HEK293 (cell line): ENCODE data around the gene MATR3.
A peak's percentile ranks its signal among the peaks of the same experiment; 100 is the strongest.

Experiments
- CTCF ChIA-PET: fragments of 350-600 bp; formaldehyde crosslinking; extraction: SDS; loops from one replicate; lab custom pipeline; 2021; ENCODE audit warnings: antibody characterized with exemption; lab: Yijun Ruan, JAX
- POLR2A ChIA-PET: fragments of 300-600 bp; formaldehyde crosslinking; extraction: SDS; loops from one replicate; lab custom pipeline; 2020; ENCODE audit warnings: antibody characterized with exemption, inconsistent platforms; lab: Yijun Ruan, JAX
- H3K27ac ChIP-seq: fragments of 200-500 bp; sonication (Bioruptor generic); 2 replicates; pipeline ENCODE4 v1.5.1; 2014; ENCODE audit warnings: low read depth, low read length, control low read depth, inconsistent platforms; ENCODE audit errors: extremely low read depth
- H3K36me3 ChIP-seq, 2 experiments: fragments of 200-500 bp in 1 of 2; sonication (Bioruptor generic) in 1 of 2; 1 replicate in 1 of 2; 2 replicates in 1 of 2; pipeline ENCODE4 v1.5.1; 2014 to 2017; ENCODE audit warnings: inconsistent platforms in 2 of 2, low read length in 2 of 2; ENCODE audit not compliant: control insufficient read depth in 2 of 2, insufficient read depth in 1 of 2
- H3K4me1 ChIP-seq: fragments of 200-500 bp; sonication (Bioruptor generic); 2 replicates; pipeline ENCODE4 v1.5.1; 2014; ENCODE audit warnings: mild to moderate bottlenecking, low read length, inconsistent platforms; ENCODE audit not compliant: control insufficient read depth, insufficient read depth
- H3K4me3 ChIP-seq: 2 replicates; pipeline ENCODE4 v1.5.1; 2011; ENCODE audit warnings: low read depth, mild to moderate bottlenecking, control low read depth, low read length, moderate library complexity
- H3K9me3 ChIP-seq: fragments of 200-500 bp; sonication (Bioruptor generic); 2 replicates; pipeline ENCODE4 v1.5.1; 2014; ENCODE audit warnings: low read depth, low read length, inconsistent platforms; ENCODE audit not compliant: control insufficient read depth, insufficient read depth
- RBAK ChIP-seq: fragments of 450-650 bp; formaldehyde crosslinking; IDR thresholded peaks from 2 replicates; pipeline ENCODE4 v1.5.1; 2016; ENCODE audit warnings: missing biosample characterization, missing genetic modification characterization
- SCRT2 ChIP-seq: fragments of 450-650 bp; formaldehyde crosslinking; IDR thresholded peaks from 2 replicates; pipeline ENCODE4 v1.5.1; 2016; ENCODE audit warnings: missing biosample characterization, missing genetic modification characterization
- WT1 ChIP-seq: fragments of 450-650 bp; formaldehyde crosslinking; IDR thresholded peaks from 2 replicates; pipeline ENCODE4 v1.5.1; 2016; ENCODE audit warnings: missing biosample characterization, missing genetic modification characterization
- ZNF175 ChIP-seq: fragments of 450-650 bp; formaldehyde crosslinking; IDR thresholded peaks from 2 replicates; pipeline ENCODE4 v1.5.1; 2016; ENCODE audit warnings: missing biosample characterization, missing genetic modification characterization
- ZNF23 ChIP-seq: fragments of 450-650 bp; formaldehyde crosslinking; IDR thresholded peaks from 2 replicates; pipeline ENCODE4 v1.5.1; 2016; ENCODE audit warnings: missing biosample characterization, missing genetic modification characterization, borderline replicate concordance
- ZNF341 ChIP-seq: fragments of 450-650 bp; formaldehyde crosslinking; IDR thresholded peaks from 2 replicates; pipeline ENCODE4; 2016; ENCODE audit warnings: low read depth, missing biosample characterization, missing genetic modification characterization
- ZNF501 ChIP-seq: fragments of 450-650 bp; formaldehyde crosslinking; IDR thresholded peaks from 2 replicates; pipeline ENCODE4 v1.5.1; 2016; ENCODE audit warnings: missing biosample characterization, missing genetic modification characterization
- ZNF843 ChIP-seq: fragments of 450-650 bp; formaldehyde crosslinking; IDR thresholded peaks from 2 replicates; pipeline ENCODE4 v1.5.1; 2016; ENCODE audit warnings: missing biosample characterization, missing genetic modification characterization
- TF ChIP-seq, protein P1 (sequence below): fragments of 450-650 bp; formaldehyde crosslinking; IDR thresholded peaks from 2 replicates; pipeline ENCODE4 v1.5.1; 2016; ENCODE audit warnings: missing biosample characterization, missing genetic modification characterization
- TF ChIP-seq, protein P2 (sequence below): fragments of 450-650 bp; formaldehyde crosslinking; IDR thresholded peaks from 2 replicates; pipeline ENCODE4 v1.5.1; 2016; ENCODE audit warnings: missing biosample characterization, missing genetic modification characterization

The MATR3 gene

DNA sequence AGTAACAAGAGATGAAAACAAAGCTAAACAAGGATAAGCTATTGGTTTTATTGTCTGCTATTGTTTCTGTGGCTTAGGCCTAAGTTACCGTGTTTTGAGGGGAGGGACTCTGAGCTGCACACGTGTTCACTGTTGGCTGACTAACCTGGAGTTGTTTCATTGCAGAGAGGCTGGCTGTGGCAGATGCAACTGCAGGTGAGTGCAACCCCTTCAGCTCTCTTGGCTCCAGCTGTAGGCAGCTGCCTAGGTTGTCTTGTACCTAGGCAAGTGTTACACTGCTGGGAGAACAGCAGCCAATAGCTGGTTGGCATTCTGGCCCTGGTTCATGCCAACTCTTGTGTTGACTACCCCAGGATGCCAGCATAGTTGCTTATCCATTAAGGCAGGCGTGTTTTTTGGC, 17.6 kb upstream of the MATR3 start:
- CTCF ChIA-PET: interaction anchor here (0.6 to 2.3 kb wide), 4 partner anchors 11 to 826 kb away, joined by 3 to 8 read pairs (median 4); partner anchors contain the start of gene SPATA24
- peaks cover 36 to 56% of the 10 kb centered on the region in 2 experiments for H3K36me3 ChIP-seq

DNA sequence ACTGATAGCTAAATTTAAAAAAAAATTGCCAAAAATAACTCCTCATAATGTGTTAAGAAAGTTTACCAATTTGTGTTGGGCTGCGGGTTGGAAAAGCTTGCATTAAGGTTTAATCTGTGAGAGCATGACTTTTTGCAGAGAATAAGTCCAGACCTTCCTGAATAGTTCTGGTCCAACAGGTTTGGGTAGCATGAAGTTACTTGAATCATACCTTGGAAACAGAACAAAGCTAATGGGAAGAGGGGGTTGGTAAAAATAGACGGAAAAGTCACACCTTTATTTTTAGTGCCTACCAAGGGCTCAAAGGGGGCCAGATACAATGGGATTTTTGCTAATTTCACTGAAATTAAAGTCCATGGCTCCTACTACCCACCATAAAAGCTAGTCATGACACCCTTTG, 17.1 kb upstream of the MATR3 start:
- no peak overlapping the region for H3K27ac ChIP-seq
- H3K4me1 ChIP-seq: peaks cover 23% of the 10 kb centered on the region
- H3K4me3 ChIP-seq: no peak overlapping the region
- H3K9me3 ChIP-seq: no peaks in the 10 kb centered on the region
- H3K36me3 ChIP-seq: peaks cover 41 to 59% of the 10 kb centered on the region in 2 experiments
- POLR2A ChIA-PET: interaction anchor here (0.6 to 3.1 kb wide), 6 partner anchors 10 to 102 kb away, joined by 3 to 22 read pairs (median 5); partner anchors contain the start of genes MATR3 and PAIP2
- TF ChIP-seq SCRT2: peak; percentile 68
- no peak for TF ChIP-seq ZNF843
- TF ChIP-seq, all 188 proteins: peak for 1
- CTCF ChIA-PET: interaction anchor here (0.6 to 2.3 kb wide), 4 partner anchors 10 to 826 kb away, joined by 3 to 8 read pairs (median 4); partner anchors contain the start of gene SPATA24

More for the DNA sequence above, 17.6 kb upstream of the MATR3 start:
- H3K4me1 ChIP-seq: peaks cover 23% of the 10 kb centered on the region
- no peak overlapping the region for H3K4me3 ChIP-seq
- no peaks in the 10 kb centered on the region for H3K9me3 ChIP-seq
- POLR2A ChIA-PET: interaction anchor here (0.6 to 3.1 kb wide), 4 partner anchors 10 to 66 kb away, joined by 4 to 22 read pairs (median 6); partner anchors contain the start of genes MATR3 and PAIP2
- TF ChIP-seq, protein P1, sequence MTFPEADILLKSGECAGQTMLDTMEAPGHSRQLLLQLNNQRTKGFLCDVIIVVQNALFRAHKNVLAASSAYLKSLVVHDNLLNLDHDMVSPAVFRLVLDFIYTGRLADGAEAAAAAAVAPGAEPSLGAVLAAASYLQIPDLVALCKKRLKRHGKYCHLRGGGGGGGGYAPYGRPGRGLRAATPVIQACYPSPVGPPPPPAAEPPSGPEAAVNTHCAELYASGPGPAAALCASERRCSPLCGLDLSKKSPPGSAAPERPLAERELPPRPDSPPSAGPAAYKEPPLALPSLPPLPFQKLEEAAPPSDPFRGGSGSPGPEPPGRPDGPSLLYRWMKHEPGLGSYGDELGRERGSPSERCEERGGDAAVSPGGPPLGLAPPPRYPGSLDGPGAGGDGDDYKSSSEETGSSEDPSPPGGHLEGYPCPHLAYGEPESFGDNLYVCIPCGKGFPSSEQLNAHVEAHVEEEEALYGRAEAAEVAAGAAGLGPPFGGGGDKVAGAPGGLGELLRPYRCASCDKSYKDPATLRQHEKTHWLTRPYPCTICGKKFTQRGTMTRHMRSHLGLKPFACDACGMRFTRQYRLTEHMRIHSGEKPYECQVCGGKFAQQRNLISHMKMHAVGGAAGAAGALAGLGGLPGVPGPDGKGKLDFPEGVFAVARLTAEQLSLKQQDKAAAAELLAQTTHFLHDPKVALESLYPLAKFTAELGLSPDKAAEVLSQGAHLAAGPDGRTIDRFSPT: 0 out of 2 replicates have a peak, but pooled peaks have one; percentile 21
- TF ChIP-seq ZNF501: no peak
- no peak for TF ChIP-seq RBAK
- no peak overlapping the region for H3K27ac ChIP-seq

DNA sequence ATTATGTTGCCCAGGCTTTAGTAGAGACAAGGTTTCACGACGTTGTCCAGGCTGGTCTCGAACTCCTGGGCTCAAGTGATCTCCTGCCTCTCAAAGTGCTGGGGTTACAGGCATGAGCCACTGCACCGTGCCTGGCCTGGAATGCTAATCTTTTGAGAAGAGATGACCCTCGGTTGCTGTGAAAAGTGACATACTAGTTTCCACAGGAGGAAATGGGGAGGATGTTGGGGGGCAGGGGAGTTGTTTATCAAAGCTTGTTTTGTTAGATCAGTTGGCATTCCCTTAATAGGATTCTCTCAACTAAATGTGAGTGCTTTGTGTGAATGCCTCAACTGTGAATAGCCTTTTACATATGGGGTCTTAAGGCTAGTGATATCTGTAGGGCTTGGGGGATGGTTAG, 16.4 kb upstream of the MATR3 start:
- no peaks in the 10 kb centered on the region for H3K9me3 ChIP-seq

DNA sequence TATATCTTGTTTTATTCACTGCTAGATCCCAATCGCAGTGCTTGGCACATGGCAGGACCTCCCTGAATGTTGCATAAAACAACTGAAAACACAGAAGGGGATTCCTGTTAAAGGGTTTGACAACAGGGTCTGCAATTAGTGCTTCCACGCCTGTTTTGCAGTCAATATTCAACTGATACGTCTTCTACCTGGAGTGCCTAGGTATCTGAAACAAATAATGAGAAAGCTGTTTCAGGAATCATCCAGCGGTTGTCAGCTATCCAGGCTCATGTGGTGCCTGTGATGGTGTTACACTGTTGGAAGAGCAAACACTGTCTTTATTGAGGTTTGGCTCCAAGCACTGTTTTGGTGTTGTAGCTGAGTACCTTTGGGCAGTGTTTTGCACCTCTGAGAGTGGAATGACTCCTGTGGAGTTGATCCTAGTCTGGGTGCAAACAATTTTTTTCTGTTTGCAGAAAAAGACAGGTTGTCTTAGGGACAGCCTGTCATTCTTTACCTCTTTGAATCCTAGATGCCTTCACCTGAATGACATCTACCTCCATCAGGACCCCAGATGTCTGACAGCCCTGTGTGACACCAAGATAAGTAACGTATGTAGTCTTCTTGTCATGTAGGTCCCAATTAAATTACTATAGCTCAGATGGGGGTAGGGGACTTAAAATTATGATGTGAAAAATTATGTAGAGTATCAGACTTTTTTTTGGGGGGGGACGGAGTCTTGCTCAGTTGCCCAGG, 14.8 kb upstream of the MATR3 start:
- H3K4me3 ChIP-seq: no peak overlapping the region

More for the DNA sequence above, 16.4 kb upstream of the MATR3 start:
- ChIA-PET CTCF (interaction anchor here (0.6 to 2.3 kb wide), 4 partner anchors 9 to 773 kb away, joined by 3 to 8 read pairs (median 5); no protein-coding TSS in a partner anchor), POLR2A (interaction anchor here (0.6 to 3.1 kb wide), 4 partner anchors 11 to 774 kb away, joined by 3 to 22 read pairs (median 5); partner anchors contain the start of genes MATR3 and PAIP2)
- TF ChIP-seq WT1 (tag by site-specific recombination) (0 out of 2 replicates have a peak, but pooled peaks have one; percentile 33), ZNF175 (no peak)
- TF ChIP-seq, protein P2, sequence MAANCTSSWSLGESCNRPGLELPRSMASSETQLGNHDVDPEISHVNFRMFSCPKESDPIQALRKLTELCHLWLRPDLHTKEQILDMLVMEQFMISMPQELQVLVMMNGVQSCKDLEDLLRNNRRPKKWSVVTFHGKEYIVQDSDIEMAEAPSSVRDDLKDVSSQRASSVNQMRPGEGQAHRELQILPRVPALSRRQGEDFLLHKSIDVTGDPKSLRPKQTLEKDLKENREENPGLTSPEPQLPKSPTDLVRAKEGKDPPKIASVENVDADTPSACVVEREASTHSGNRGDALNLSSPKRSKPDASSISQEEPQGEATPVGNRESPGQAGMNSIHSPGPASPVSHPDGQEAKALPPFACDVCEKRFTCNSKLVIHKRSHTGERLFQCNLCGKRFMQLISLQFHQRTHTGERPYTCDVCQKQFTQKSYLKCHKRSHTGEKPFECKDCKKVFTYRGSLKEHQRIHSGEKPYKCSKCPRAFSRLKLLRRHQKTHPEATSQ (tag by site-specific recombination): no peak
- Histone ChIP-seq H3K27ac (no peak overlapping the region; the same call in 1 of the 2 replicates), H3K4me3 (no peak overlapping the region), H3K4me1 (peaks cover 28% of the 10 kb centered on the region), H3K36me3 (peaks cover 48 to 67% of the 10 kb centered on the region in 2 experiments)

More for the DNA sequence above, 14.8 kb upstream of the MATR3 start:
- Histone ChIP-seq H3K27ac (no peak overlapping the region), H3K36me3 (peaks cover 63 to 82% of the 10 kb centered on the region in 2 experiments), H3K9me3 (no peaks in the 10 kb centered on the region), H3K4me1 (peaks cover 17% of the 10 kb centered on the region)
- TF ChIP-seq ZNF341: peak; percentile 51
- no peak for TF ChIP-seq ZNF23 (tag by site-specific recombination)
- ChIA-PET CTCF (interaction anchor here (0.7 kb wide), 1 partner anchor 27 kb away, joined by 3 read pairs; no protein-coding TSS in a partner anchor), POLR2A (interaction anchor here (1.3 to 4.9 kb wide), 2 partner anchors 15 to 21 kb away, joined by 4 to 24 read pairs; partner anchors contain the start of gene MATR3)
